ENCODE data around the gene MDN1. TPM values are rescaled to one million over a fixed set of nuclear protein-coding genes. Genes with fewer than 3 reads are reported as not detected.

MDN1 gene
- total and polyA plus RNA-seq, 3 donors from 2014 or later = 39.1 to 89.0 (median 80.3) TPM

GRCh38 chr6:89657445-89658158 lies 162.0 kb downstream of the MDN1 start:
- no peak for DNase-seq
- no peaks in the 10 kb centered on the region for H3K36me3 ChIP-seq (ENCODE audit: low read depth, missing control alignments)
- H3K9me3 ChIP-seq = no peaks in the 10 kb centered on the region
- intact Hi-C loops (cut with DNase I; ENCODE audit: low total_unique reads) = no loop called here
- TF ChIP-seq CTCF (IDR thresholded peaks at IDR 0.05) (no peak), POLR2A (IDR thresholded peaks at IDR 0.05) (no peak)
- H3K27ac ChIP-seq = no peak overlapping the region
- no peak overlapping the region for H3K4me3 ChIP-seq
- H3K4me1 ChIP-seq = no peaks in the 10 kb centered on the region
- H3K27me3 ChIP-seq = no peaks in the 10 kb centered on the region
- WGBS, 2 donors = 89 to 91% methylated on average over 13 of the region's 13 CpGs

GRCh38 chr6:89655122-89655521 lies 164.5 kb downstream of the MDN1 start:
- WGBS, 2 donors = 92 to 100% methylated on average over 2 of the region's 2 CpGs
- intact Hi-C loops (cut with DNase I; ENCODE audit: low total_unique reads) = no loop called here
- no peak for DNase-seq
- TF ChIP-seq POLR2A (IDR thresholded peaks at IDR 0.05) = no peak
- Histone ChIP-seq H3K27ac (no peak overlapping the region), H3K4me1 (no peaks in the 10 kb centered on the region), H3K36me3 (ENCODE audit: low read depth, missing control alignments) (no peaks in the 10 kb centered on the region), H3K9me3 (no peaks in the 10 kb centered on the region), H3K4me3 (no peak overlapping the region), H3K27me3 (no peaks in the 10 kb centered on the region)

- DNase-seq = no peak
- Histone ChIP-seq H3K36me3 (ENCODE audit: low read depth, missing control alignments) (no peaks in the 10 kb centered on the region), H3K4me1 (no peaks in the 10 kb centered on the region), H3K4me3 (no peak overlapping the region), H3K9me3 (no peaks in the 10 kb centered on the region), H3K27ac (no peak overlapping the region), H3K27me3 (no peaks in the 10 kb centered on the region)
- 95 to 96% methylated on average over 8 of the region's 8 CpGs for WGBS, 2 donors
- intact Hi-C loops (cut with DNase I; ENCODE audit: low total_unique reads) = no loop called here
- no peak for TF ChIP-seq POLR2A (IDR thresholded peaks at IDR 0.05)
- TF ChIP-seq CTCF (IDR thresholded peaks at IDR 0.05) = no peak
Observed at GRCh38 chr6:89650579-89650978, 169.0 kb downstream of the MDN1 start.

- no peaks in the 10 kb centered on the region for H3K4me1 ChIP-seq
- no peak overlapping the region for H3K27ac ChIP-seq
- WGBS, 2 donors = 91 to 95% methylated on average over 1 of the region's 1 CpG
- intact Hi-C loops (cut with DNase I; ENCODE audit: low total_unique reads) = no loop called here
- DNase-seq = no peak
- TF ChIP-seq POLR2A (IDR thresholded peaks at IDR 0.05) = no peak
- TF ChIP-seq CTCF (IDR thresholded peaks at IDR 0.05) = no peak
- no peak overlapping the region for H3K4me3 ChIP-seq
- no peaks in the 10 kb centered on the region for H3K36me3 ChIP-seq (ENCODE audit: low read depth, missing control alignments)
- H3K27me3 ChIP-seq = no peaks in the 10 kb centered on the region
- H3K9me3 ChIP-seq = no peaks in the 10 kb centered on the region
Observed at GRCh38 chr6:89649682-89650081, 169.9 kb downstream of the MDN1 start.

- no peaks in the 10 kb centered on the region for H3K27me3 ChIP-seq
- H3K9me3 ChIP-seq = no peaks in the 10 kb centered on the region
- WGBS, 2 donors = 89% methylated on average over 4 of the region's 4 CpGs
- no peak overlapping the region for H3K4me3 ChIP-seq
- H3K4me1 ChIP-seq = no peaks in the 10 kb centered on the region
- no peak for DNase-seq
- no peak overlapping the region for H3K27ac ChIP-seq
- TF ChIP-seq CTCF (IDR thresholded peaks at IDR 0.05) = no peak
- no peaks in the 10 kb centered on the region for H3K36me3 ChIP-seq (ENCODE audit: low read depth, missing control alignments)
- intact Hi-C loops (cut with DNase I; ENCODE audit: low total_unique reads) = no loop called here
Observed at GRCh38 chr6:89644864-89645263, 174.7 kb downstream of the MDN1 start.
